Measurements from ENCODE around the gene AFF3.

Gene AFF3

DNA sequence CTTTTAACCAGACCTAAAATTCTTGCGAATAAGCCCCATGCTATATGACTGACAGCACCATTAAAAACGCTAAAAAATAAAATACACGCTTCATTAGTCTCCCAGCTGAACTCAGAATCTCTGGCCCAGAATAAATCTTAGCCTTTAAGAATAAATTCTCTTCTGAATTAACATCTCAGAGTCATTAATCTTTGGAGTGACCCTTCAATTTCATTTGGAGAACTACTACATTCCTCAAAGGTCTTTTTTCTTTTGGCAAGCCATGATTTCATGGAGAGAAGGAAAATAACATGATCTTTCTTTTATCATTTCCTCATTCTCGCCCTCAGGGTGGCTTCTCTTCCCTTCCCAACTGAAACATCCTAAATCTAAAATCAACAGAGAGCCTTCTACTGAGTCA is 259.0 kb downstream of the AFF3 start:
- H3K27ac ChIP-seq, result no peak overlapping the region
- POLR2A ChIA-PET (ENCODE audit: low non-redundant PET), result no interaction called here
- TF ChIP-seq CTCF (conservative IDR thresholded peaks at IDR 0.05; ENCODE audit: low read depth), result no peak
- no peak for DNase-seq (ENCODE audit: low spot score)
- CTCF ChIA-PET, result no interaction called here

- ChIA-PET CTCF (interaction anchor here (0.6 kb wide), 1 partner anchor 9 kb away, joined by 3 read pairs; no protein-coding TSS in a partner anchor), POLR2A (ENCODE audit: low non-redundant PET) (no interaction called here)
- no peak overlapping the region for H3K27ac ChIP-seq
- TF ChIP-seq CTCF (conservative IDR thresholded peaks at IDR 0.05; ENCODE audit: low read depth), result no peak
- DNase-seq (ENCODE audit: low spot score), result peak; percentile 36
Observed at GRCh38 chr2:99881901-99882591, 260.3 kb downstream of the AFF3 start.

DNA sequence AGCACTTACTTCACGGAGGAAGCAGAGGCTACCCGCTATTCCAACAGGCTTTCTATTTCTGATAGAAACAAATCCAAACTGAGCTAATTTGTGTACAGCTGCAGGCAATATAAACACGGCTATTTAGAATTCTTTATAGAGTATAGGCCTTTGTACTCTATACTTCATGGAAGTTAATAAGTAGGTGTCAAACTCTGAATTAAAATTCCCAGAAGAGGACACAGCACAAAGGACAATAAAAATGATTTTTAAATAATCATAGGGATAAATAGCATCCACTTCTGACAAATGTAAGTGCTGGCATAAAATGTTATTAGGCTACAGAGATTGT is 261.5 kb downstream of the AFF3 start:
- no peak for DNase-seq (ENCODE audit: low spot score)
- no peak for TF ChIP-seq CTCF (conservative IDR thresholded peaks at IDR 0.05; ENCODE audit: low read depth)
- ChIA-PET CTCF (interaction anchor here (0.7 kb wide), 1 partner anchor 364 kb away, joined by 3 read pairs; no protein-coding TSS in a partner anchor), POLR2A (ENCODE audit: low non-redundant PET) (no interaction called here)
- H3K27ac ChIP-seq, result no peak overlapping the region

DNA sequence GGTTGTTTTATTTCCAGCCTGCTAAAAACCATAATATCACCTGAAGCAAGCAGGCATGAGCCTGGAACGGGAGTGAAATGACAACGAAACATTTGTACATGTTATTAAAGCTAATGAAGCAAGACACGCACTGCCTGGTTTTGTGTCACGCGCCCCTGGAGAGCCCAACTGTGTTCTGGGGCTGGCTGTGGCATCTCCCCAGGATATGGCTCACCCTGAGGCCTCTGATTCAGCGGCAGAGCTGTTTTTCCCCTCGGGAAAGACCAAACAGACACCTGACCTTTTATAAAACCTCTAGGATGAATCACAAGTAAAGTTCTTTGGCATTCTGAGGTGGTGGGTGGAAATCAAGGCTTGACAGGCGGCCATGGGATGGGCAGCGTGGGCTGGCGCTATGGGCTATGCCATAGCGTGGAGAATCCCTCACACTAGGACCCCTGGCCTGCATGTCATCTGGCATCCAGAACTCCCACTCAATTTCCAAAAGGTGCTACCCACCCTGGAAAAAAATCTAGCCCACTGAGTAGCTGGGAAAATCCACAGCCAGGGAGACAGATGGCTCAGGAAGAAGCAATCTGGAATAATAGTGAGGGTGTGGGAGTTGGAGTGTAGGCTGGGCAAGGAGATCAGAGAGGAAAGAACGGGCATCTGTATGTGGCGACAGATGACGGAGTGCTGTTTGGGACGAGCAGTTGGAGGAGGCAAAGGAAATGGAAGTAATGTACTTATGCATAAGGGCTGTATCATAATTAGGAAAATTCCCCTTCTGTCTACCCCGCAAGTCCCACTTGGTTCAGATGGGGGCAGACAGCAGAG is 262.0 kb downstream of the AFF3 start:
- peak; percentile 80 for DNase-seq (ENCODE audit: low spot score)
- POLR2A ChIA-PET (ENCODE audit: low non-redundant PET), result no interaction called here
- TF ChIP-seq CTCF (conservative IDR thresholded peaks at IDR 0.05; ENCODE audit: low read depth), result no peak
- CTCF ChIA-PET, result no interaction called here
- no peak overlapping the region for H3K27ac ChIP-seq

- TF ChIP-seq CTCF (conservative IDR thresholded peaks at IDR 0.05; ENCODE audit: low read depth), result no peak
- CTCF ChIA-PET, result no interaction called here
- H3K27ac ChIP-seq, result no peak overlapping the region
- POLR2A ChIA-PET (ENCODE audit: low non-redundant PET), result no interaction called here
- DNase-seq (ENCODE audit: low spot score), result no peak
Observed at GRCh38 chr2:99879481-99879880, 262.9 kb downstream of the AFF3 start.

DNA sequence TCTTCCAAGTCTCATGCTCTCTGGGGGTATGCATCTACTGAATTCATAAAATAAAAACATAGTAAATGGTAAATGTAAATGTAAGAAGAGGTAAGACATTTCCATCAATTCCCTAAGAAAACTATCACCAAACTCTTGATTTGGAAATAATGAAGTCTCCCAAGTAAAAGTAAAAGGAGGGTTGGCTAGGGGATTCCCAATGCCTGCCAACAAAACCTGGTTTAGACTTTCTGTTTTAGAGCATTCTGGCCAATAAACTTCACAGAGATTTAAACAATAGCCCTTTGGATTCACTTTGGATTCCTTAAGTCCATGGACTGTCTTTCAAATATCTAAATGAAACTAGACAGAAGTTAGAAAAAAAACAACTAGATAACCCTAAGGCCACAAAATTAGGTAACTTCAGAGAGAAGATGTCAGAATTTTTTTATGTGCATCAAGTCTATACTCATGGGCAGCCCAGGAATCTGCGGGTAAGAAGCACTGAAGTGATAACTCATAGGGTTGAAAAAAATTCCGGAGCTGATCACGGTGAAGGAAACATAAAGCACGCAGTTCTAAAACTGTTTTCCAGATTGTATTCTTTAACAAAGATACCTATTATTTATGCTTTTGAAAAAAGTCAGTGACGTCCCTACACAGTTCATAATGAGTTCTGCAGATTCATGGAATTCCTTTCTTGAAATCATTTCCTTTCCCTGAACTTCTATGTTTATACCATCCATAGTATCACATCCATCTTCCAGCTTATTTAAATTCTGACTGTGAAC is 263.6 kb downstream of the AFF3 start:
- H3K27ac ChIP-seq, result no peak overlapping the region
- TF ChIP-seq CTCF (conservative IDR thresholded peaks at IDR 0.05; ENCODE audit: low read depth), result no peak
- CTCF ChIA-PET, result no interaction called here
- DNase-seq (ENCODE audit: low spot score), result no peak
- POLR2A ChIA-PET (ENCODE audit: low non-redundant PET), result no interaction called here
